Activated T-helper 1 cell treated with anti-CD3 and anti-CD28 coated beads, Interleukin-2, amount 50 U/mL, for 16 hours (primary cell): ENCODE data around the gene GDPD3.
"Not testable (repeated sequence)": the region's sequence is repeated elsewhere in the genome, so short reads cannot be mapped to it uniquely, and the experiment has no call there.

Source experiments
- DNase-seq, 2 donors: peaks; one replicate each; pipeline ENCODE4 v3.0.0-alpha.2; 2020; ENCODE audit warnings: low read depth in 1 of 2, low spot score in 1 of 2

The GDPD3 gene

GRCh38 chr16:30124985-30125379 lies 11.6 kb upstream of the GDPD3 start:
- DNase-seq = no peak

- DNase-seq = no peak
These were observed 9.3 kb upstream of the GDPD3 start for GRCh38 chr16:30122604-30123160.

GRCh38 chr16:30121741-30122571 lies 8.6 kb upstream of the GDPD3 start:
- DNase-seq = no peak

GRCh38 chr16:30120340-30121105 lies 7.2 kb upstream of the GDPD3 start:
- DNase-seq = no peak

- no peak for DNase-seq
These were observed 6.1 kb upstream of the GDPD3 start for GRCh38 chr16:30119428-30119827.

- DNase-seq = no peak
These were observed 4.4 kb upstream of the GDPD3 start for GRCh38 chr16:30117768-30118167.

GRCh38 chr16:30116291-30117207 lies 3.2 kb upstream of the GDPD3 start:
- no peak for DNase-seq

GRCh38 chr16:30115238-30115637 lies 1.9 kb upstream of the GDPD3 start:
- no peak for DNase-seq

GRCh38 chr16:30114833-30115232 lies 1.5 kb upstream of the GDPD3 start:
- DNase-seq = not testable (repeated sequence)

GRCh38 chr16:30114411-30114810 lies 1.1 kb upstream of the GDPD3 start:
- DNase-seq = no peak

GRCh38 chr16:30113711-30114333 lies 485 bp upstream of the GDPD3 start:
- DNase-seq = no peak

GRCh38 chr16:30112197-30113030 lies 923 bp downstream of the GDPD3 start:
- peak; percentile 34 to 39 for DNase-seq

GRCh38 chr16:30110661-30111060 lies 2.7 kb downstream of the GDPD3 start:
- DNase-seq = no peak

- DNase-seq = no peak
These were observed 5.1 kb downstream of the GDPD3 start for GRCh38 chr16:30108059-30108850.

GRCh38 chr16:30104492-30104891 lies 8.8 kb downstream of the GDPD3 start:
- no peak for DNase-seq

- DNase-seq = no peak
These were observed 9.2 kb downstream of the GDPD3 start for GRCh38 chr16:30104090-30104489.

GRCh38 chr16:30096862-30097563 lies 16.3 kb downstream of the GDPD3 start:
- no peak for DNase-seq
